Measurements from ENCODE around the gene APBA3.

APBA3 gene

GRCh38 chr19:3788996-3789778 lies 27.7 kb upstream of the APBA3 start:
- in situ Hi-C loops (cut with HindIII; ENCODE audit: low sequenced_read_pairs): no loop called here

GRCh38 chr19:3785938-3786824 lies 24.7 kb upstream of the APBA3 start, which contains the start of gene MATK:
Gene MATK, minus strand, starts transcription at chr19:3786381. Its CDS starts 1,246 bp downstream, at chr19:3785135.
- in situ Hi-C loops (cut with HindIII; ENCODE audit: low sequenced_read_pairs): no loop called here

GRCh38 chr19:3785451-3785937 lies 24.0 kb upstream of the APBA3 start:
- in situ Hi-C loops (cut with HindIII; ENCODE audit: low sequenced_read_pairs): no loop called here

GRCh38 chr19:3784607-3785450 lies 23.3 kb upstream of the APBA3 start:
- in situ Hi-C loops (cut with HindIII; ENCODE audit: low sequenced_read_pairs): no loop called here

- in situ Hi-C loops (cut with HindIII; ENCODE audit: low sequenced_read_pairs): no loop called here
Measured at GRCh38 chr19:3783660-3784584, 22.4 kb upstream of the APBA3 start.

- in situ Hi-C loops (cut with HindIII; ENCODE audit: low sequenced_read_pairs): no loop called here
Measured at GRCh38 chr19:3782903-3783302, 21.4 kb upstream of the APBA3 start.

- in situ Hi-C loops (cut with HindIII; ENCODE audit: low sequenced_read_pairs): no loop called here
Measured at GRCh38 chr19:3782330-3782729, 20.8 kb upstream of the APBA3 start.

- in situ Hi-C loops (cut with HindIII; ENCODE audit: low sequenced_read_pairs): no loop called here
Measured at GRCh38 chr19:3781603-3782002, 20.1 kb upstream of the APBA3 start.

- in situ Hi-C loops (cut with HindIII; ENCODE audit: low sequenced_read_pairs): no loop called here
Measured at GRCh38 chr19:3780786-3781304, 19.4 kb upstream of the APBA3 start.

- in situ Hi-C loops (cut with HindIII; ENCODE audit: low sequenced_read_pairs): no loop called here
Measured at GRCh38 chr19:3778899-3779723, 17.6 kb upstream of the APBA3 start.

- in situ Hi-C loops (cut with HindIII; ENCODE audit: low sequenced_read_pairs): no loop called here
Measured at GRCh38 chr19:3778104-3778867, 16.8 kb upstream of the APBA3 start.

- in situ Hi-C loops (cut with HindIII; ENCODE audit: low sequenced_read_pairs): no loop called here
Measured at GRCh38 chr19:3776479-3777040, 15.1 kb upstream of the APBA3 start.

GRCh38 chr19:3775831-3776230 lies 14.3 kb upstream of the APBA3 start:
- in situ Hi-C loops (cut with HindIII; ENCODE audit: low sequenced_read_pairs): no loop called here

- in situ Hi-C loops (cut with HindIII; ENCODE audit: low sequenced_read_pairs): no loop called here
Measured at GRCh38 chr19:3775374-3775711, 13.9 kb upstream of the APBA3 start.

- in situ Hi-C loops (cut with HindIII; ENCODE audit: low sequenced_read_pairs): no loop called here
Measured at GRCh38 chr19:3774621-3775373, 13.3 kb upstream of the APBA3 start.

GRCh38 chr19:3773814-3774515 lies 12.5 kb upstream of the APBA3 start:
- in situ Hi-C loops (cut with HindIII; ENCODE audit: low sequenced_read_pairs): no loop called here

Data from DLD1 (cell line).